ENCODE results near the gene CHST5. TPM values are rescaled to one million over a fixed set of nuclear protein-coding genes. Genes with fewer than 3 reads are reported as not detected.

The CHST5 gene
- polyA plus RNA-seq, 3 donors = not detected

DNA sequence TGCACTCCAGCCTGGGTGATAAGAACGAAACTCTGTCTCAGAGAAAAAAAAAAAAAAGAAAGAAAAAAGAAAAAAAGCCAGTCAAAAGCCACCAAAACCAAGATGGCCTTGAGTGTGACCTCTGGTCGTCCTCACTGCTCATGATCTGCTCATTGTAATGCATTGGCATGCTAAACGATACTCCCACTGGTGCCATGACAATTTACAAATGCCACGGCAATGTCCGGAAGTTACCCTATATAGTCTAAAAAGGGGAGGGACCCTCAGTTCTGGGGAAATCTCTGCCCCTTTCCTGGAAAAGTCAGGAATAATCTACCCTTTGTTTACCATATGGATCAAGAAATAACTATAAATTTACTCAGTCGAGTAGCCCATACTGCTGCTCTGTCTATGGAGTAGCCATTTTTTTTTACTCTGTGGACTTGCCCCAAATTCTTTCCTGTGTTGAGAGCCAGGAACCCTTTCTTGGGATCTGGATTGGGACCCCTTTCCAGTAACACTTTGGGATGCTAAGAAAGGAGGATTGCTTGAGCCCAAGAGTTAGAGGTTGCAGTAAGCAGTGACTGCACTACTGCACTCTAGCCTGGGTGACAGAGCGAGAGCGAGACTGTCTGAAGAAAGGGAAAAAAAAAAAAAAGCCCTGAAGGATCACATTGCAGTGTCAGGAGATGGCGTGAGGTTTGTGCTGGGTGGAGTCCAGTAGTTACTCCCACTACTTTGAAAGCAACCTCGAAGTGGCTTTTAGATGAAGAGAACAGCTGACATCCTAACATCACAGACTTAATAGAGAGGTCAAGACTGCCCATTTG is 23.9 kb upstream of the CHST5 start:
- Histone ChIP-seq H3K4me2 (replicated peaks; ENCODE audit: extremely low read depth, low read length, poor library complexity, severe bottlenecking) (no peak overlapping the region), H3K27ac (ENCODE audit: low read depth in 1 of 2, low read length in 2 of 2) (no peak overlapping the region)
- intact Hi-C loops (cut with micrococcal nuclease) = loop anchor here in 1 of 2 donors (5.0 kb wide), 1 partner anchor 42 kb away; no protein-coding TSS in a partner anchor

DNA sequence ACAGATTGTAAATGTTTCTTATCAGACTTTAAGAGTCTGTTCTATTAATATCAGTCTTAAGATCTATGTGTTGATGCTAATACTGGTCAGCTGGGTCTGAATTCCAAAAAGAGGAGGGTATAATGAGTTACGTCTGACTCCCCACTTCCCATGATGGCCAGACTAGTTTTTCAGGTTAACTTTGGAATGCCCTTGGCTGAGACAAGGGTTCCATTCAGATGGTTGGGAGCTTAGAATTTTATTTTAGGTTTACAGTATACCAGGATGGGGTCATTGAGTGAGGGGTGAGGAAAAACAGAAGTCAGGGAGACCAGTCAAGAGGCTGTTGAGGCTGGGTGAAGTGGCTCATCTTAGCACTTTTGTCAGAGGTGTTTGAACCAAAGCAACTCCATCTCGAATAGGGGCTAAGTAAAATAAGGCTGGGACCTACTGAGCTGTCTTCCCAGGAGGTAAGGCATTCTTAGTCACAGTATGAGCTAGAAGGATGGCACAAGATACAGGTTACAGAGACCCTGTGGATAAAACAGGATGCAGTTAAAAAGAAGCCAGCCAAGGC is 23.0 kb upstream of the CHST5 start:
- H3K4me1 Mint-ChIP-seq = peaks cover 12% of the 10 kb centered on the region
- no peaks in the 10 kb centered on the region for H3K9me3 ChIP-seq (replicated peaks in 1 of 2; ENCODE audit: control insufficient read depth in 1 of 2, insufficient read depth in 1 of 2, low read length in 2 of 2)
- no peaks in the 10 kb centered on the region for H3K79me2 ChIP-seq (ENCODE audit: insufficient read depth, low read length)
- H3K36me3 ChIP-seq (replicated peaks in 1 of 2; ENCODE audit: control insufficient read depth in 1 of 2, insufficient read depth in 2 of 2, low read length in 2 of 2) = no peaks in the 10 kb centered on the region
- no peak overlapping the region for H3K27ac Mint-ChIP-seq
- H3K9ac ChIP-seq (ENCODE audit: insufficient read depth, low read length, poor library complexity, severe bottlenecking) = no peak overlapping the region
- TF ChIP-seq, protein P1, sequence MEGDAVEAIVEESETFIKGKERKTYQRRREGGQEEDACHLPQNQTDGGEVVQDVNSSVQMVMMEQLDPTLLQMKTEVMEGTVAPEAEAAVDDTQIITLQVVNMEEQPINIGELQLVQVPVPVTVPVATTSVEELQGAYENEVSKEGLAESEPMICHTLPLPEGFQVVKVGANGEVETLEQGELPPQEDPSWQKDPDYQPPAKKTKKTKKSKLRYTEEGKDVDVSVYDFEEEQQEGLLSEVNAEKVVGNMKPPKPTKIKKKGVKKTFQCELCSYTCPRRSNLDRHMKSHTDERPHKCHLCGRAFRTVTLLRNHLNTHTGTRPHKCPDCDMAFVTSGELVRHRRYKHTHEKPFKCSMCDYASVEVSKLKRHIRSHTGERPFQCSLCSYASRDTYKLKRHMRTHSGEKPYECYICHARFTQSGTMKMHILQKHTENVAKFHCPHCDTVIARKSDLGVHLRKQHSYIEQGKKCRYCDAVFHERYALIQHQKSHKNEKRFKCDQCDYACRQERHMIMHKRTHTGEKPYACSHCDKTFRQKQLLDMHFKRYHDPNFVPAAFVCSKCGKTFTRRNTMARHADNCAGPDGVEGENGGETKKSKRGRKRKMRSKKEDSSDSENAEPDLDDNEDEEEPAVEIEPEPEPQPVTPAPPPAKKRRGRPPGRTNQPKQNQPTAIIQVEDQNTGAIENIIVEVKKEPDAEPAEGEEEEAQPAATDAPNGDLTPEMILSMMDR (IDR thresholded peaks at IDR 0.05) = no peak
- intact Hi-C loops (cut with micrococcal nuclease) = loop anchor here in 1 of 2 donors (5.0 kb wide), 1 partner anchor 42 kb away; no protein-coding TSS in a partner anchor
- 67% methylated on average over 1 of the region's 2 CpGs for WGBS (ENCODE audit: insufficient coverage)
- H3K4me3 Mint-ChIP-seq = peak overlapping the region in 1 of 2 donors; percentile 22
- H3K27me3 Mint-ChIP-seq (ENCODE audit: low read depth in 3 of 3) = peaks cover 30 to 40% (median 30%) of the 10 kb centered on the region in 3 donors
- H3K4me3 ChIP-seq (replicated peaks in 1 of 3; ENCODE audit: low read depth in 2 of 3, low read length in 3 of 3) = no peak overlapping the region
- no peak for DNase-seq
- H3K4me2 ChIP-seq (replicated peaks; ENCODE audit: extremely low read depth, low read length, poor library complexity, severe bottlenecking) = no peak overlapping the region
- peaks cover 15 to 20% of the 10 kb centered on the region in 2 donors for H3K4me1 ChIP-seq (ENCODE audit: control insufficient read depth in 1 of 2, insufficient read depth in 2 of 2, low read length in 2 of 2)
- H2AFZ ChIP-seq (ENCODE audit: insufficient read depth, low read depth, low read length, poor library complexity, severe bottlenecking) = no peak overlapping the region
- no peaks in the 10 kb centered on the region for H4K20me1 ChIP-seq (ENCODE audit: insufficient read depth, low read length)
- H3K36me3 Mint-ChIP-seq = no peaks in the 10 kb centered on the region
- H3K27ac ChIP-seq (ENCODE audit: low read depth in 1 of 2, low read length in 2 of 2) = no peak overlapping the region
- peaks cover 7 to 19% of the 10 kb centered on the region in 2 donors for H3K27me3 ChIP-seq (ENCODE audit: control insufficient read depth in 2 of 2, insufficient read depth in 2 of 2, low read length in 2 of 2)
- peaks cover 0 to 3% (median 0%) of the 10 kb centered on the region in 7 donors for H3K9me3 Mint-ChIP-seq

More for the DNA sequence above, 23.9 kb upstream of the CHST5 start:
- DNase-seq = no peak
- H3K36me3 Mint-ChIP-seq = no peaks in the 10 kb centered on the region
- Histone ChIP-seq H3K27me3 (ENCODE audit: control insufficient read depth in 2 of 2, insufficient read depth in 2 of 2, low read length in 2 of 2) (peaks cover 9 to 20% of the 10 kb centered on the region in 2 donors), H3K9me3 (replicated peaks in 1 of 2; ENCODE audit: control insufficient read depth in 1 of 2, insufficient read depth in 1 of 2, low read length in 2 of 2) (no peaks in the 10 kb centered on the region), H3K4me1 (ENCODE audit: control insufficient read depth in 1 of 2, insufficient read depth in 2 of 2, low read length in 2 of 2) (peaks cover 15 to 20% of the 10 kb centered on the region in 2 donors), H3K36me3 (replicated peaks in 1 of 2; ENCODE audit: control insufficient read depth in 1 of 2, insufficient read depth in 2 of 2, low read length in 2 of 2) (no peaks in the 10 kb centered on the region), H3K79me2 (ENCODE audit: insufficient read depth, low read length) (no peaks in the 10 kb centered on the region), H2AFZ (ENCODE audit: insufficient read depth, low read depth, low read length, poor library complexity, severe bottlenecking) (no peak overlapping the region), H4K20me1 (ENCODE audit: insufficient read depth, low read length) (no peaks in the 10 kb centered on the region), H3K9ac (ENCODE audit: insufficient read depth, low read length, poor library complexity, severe bottlenecking) (no peak overlapping the region), H3K4me3 (replicated peaks in 1 of 3; ENCODE audit: low read depth in 2 of 3, low read length in 3 of 3) (no peak overlapping the region)
- no peak overlapping the region for H3K27ac Mint-ChIP-seq
- TF ChIP-seq, protein P1 (IDR thresholded peaks at IDR 0.05) = no peak
- H3K4me3 Mint-ChIP-seq = no peak overlapping the region
- H3K4me1 Mint-ChIP-seq = peaks cover 15% of the 10 kb centered on the region
- peaks cover 30 to 37% (median 30%) of the 10 kb centered on the region in 3 donors for H3K27me3 Mint-ChIP-seq (ENCODE audit: low read depth in 3 of 3)
- H3K9me3 Mint-ChIP-seq = peaks cover 0 to 3% (median 0%) of the 10 kb centered on the region in 7 donors
- WGBS (ENCODE audit: insufficient coverage) = 100% methylated on average over 2 of the region's 10 CpGs

Measured in CD14-positive monocyte (primary cell).